K562 (cell line): ENCODE results near the gene C1orf146.

ENCODE experiments used
- ATF1 ChIP-seq, 2 experiments: fragments of 450-650 bp in 1 of 2; IDR thresholded peaks; 2 replicates each; pipeline ENCODE4 v1.6.1; 2016; ENCODE audit warnings: missing compliant biosample characterization in 1 of 2, missing genetic modification characterization in 1 of 2
- CHD2 ChIP-seq: IDR thresholded peaks from 2 replicates; pipeline ENCODE4 v1.6.1; 2011; ENCODE audit warnings: low read depth, low read length
- CREB1 ChIP-seq, 2 experiments: sonication (generic) in 1 of 2; formaldehyde crosslinking in 1 of 2; IDR thresholded peaks; 2 replicates each; pipeline versions ENCODE4 v1.6.1 to v1.8.0; 2012 to 2022; ENCODE audit warnings: inconsistent platforms in 1 of 2, mild to moderate bottlenecking in 1 of 2, missing genetic modification reagents in 1 of 2, moderate library complexity in 1 of 2
- HNRNPK ChIP-seq: fragments of 200-400 bp; formaldehyde crosslinking; IDR thresholded peaks from one replicate; pipeline ENCODE4 v1.6.1; 2018; ENCODE audit warnings: mild to moderate bottlenecking, low read depth, low read length; ENCODE audit not compliant: poor library complexity, severe bottlenecking
- HNRNPLL ChIP-seq: fragments of 200-400 bp; formaldehyde crosslinking; IDR thresholded peaks from 2 replicates; pipeline ENCODE4 v1.6.1; 2017; ENCODE audit warnings: low read length, low read depth, mild to moderate bottlenecking; ENCODE audit not compliant: poor library complexity, severe bottlenecking
- PCBP2 ChIP-seq: fragments of 200-400 bp; formaldehyde crosslinking; IDR thresholded peaks from 2 replicates; pipeline ENCODE4 v1.6.1; 2018; ENCODE audit warnings: low read length, low read depth, mild to moderate bottlenecking, moderate library complexity; ENCODE audit not compliant: poor library complexity, severe bottlenecking
- POLR2AphosphoS5 ChIP-seq: IDR thresholded peaks from 2 replicates; pipeline ENCODE4 v1.6.1; 2011; ENCODE audit warnings: mild to moderate bottlenecking, low read depth, low read length, moderate library complexity; ENCODE audit not compliant: control insufficient read depth, insufficient read depth
- ZBTB26 ChIP-seq: fragments of 450-650 bp; formaldehyde crosslinking; IDR thresholded peaks from 2 replicates; pipeline ENCODE4 v1.4.0; 2022; ENCODE audit warnings: missing genetic modification characterization
- TF ChIP-seq, protein P1 (sequence below), 3 experiments: IDR thresholded peaks in 2 of 3; conservative IDR thresholded peaks in 1 of 3; 2 replicates each; pipeline ENCODE4 v1.5.1; 2011 to 2012; ENCODE audit warnings: low read length in 3 of 3, mild to moderate bottlenecking in 3 of 3, control low read depth in 2 of 3, improper control_type of control experiment in 1 of 3, inconsistent platforms in 1 of 3, low read depth in 1 of 3, mixed read lengths in 1 of 3, moderate library complexity in 1 of 3; ENCODE audit not compliant: insufficient read depth in 2 of 3

GRCh38 chr1:92277105-92277723, 59.5 kb downstream of the C1orf146 start:
- TF ChIP-seq HNRNPLL (no peak), POLR2AphosphoS5 (no peak), PCBP2 (no peak), CHD2 (no peak), ATF1 (CRISPR knock-in tag; IDR thresholded peaks at IDR 0.05) (no peak), ATF1 (tag; IDR thresholded peaks at IDR 0.05) (no peak), CREB1 (IDR thresholded peaks at IDR 0.05) (no peak), CREB1 (CRISPR knock-in tag; IDR thresholded peaks at IDR 0.05) (no peak), ZBTB26 (CRISPR knock-in tag) (no peak), HNRNPK (no peak)
- TF ChIP-seq, protein P1, sequence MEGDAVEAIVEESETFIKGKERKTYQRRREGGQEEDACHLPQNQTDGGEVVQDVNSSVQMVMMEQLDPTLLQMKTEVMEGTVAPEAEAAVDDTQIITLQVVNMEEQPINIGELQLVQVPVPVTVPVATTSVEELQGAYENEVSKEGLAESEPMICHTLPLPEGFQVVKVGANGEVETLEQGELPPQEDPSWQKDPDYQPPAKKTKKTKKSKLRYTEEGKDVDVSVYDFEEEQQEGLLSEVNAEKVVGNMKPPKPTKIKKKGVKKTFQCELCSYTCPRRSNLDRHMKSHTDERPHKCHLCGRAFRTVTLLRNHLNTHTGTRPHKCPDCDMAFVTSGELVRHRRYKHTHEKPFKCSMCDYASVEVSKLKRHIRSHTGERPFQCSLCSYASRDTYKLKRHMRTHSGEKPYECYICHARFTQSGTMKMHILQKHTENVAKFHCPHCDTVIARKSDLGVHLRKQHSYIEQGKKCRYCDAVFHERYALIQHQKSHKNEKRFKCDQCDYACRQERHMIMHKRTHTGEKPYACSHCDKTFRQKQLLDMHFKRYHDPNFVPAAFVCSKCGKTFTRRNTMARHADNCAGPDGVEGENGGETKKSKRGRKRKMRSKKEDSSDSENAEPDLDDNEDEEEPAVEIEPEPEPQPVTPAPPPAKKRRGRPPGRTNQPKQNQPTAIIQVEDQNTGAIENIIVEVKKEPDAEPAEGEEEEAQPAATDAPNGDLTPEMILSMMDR (IDR thresholded peaks at IDR 0.05 in 2 of 3, conservative IDR thresholded peaks at IDR 0.05 in 1 of 3; ENCODE audit: insufficient read depth in 2 of 3, low read depth in 1 of 3, low read length in 3 of 3), result no peak
